HepG2 (cell line): ENCODE measurements around the gene TNIP1. TPM values are rescaled to one million over a fixed set of nuclear protein-coding genes. Genes with fewer than 3 reads are reported as not detected.

ENCODE experiments used
- DRAP1 ChIP-seq: IDR thresholded peaks from 2 replicates; pipeline ENCODE4 v1.6.1; 2016; ENCODE audit warnings: missing genetic modification reagents, missing compliant biosample characterization
- GATA4 ChIP-seq: sonication (generic); IDR thresholded peaks from 2 replicates; pipeline ENCODE4 v1.6.1; 2016; ENCODE audit warnings: antibody characterized with exemption, low read depth, borderline replicate concordance
- HOMEZ ChIP-seq: IDR thresholded peaks from 2 replicates; pipeline ENCODE4 v1.6.1; 2016; ENCODE audit warnings: low read depth
- NFE2L2 ChIP-seq: fragments of 150-350 bp; IDR thresholded peaks from 2 replicates; pipeline ENCODE4 v1.6.1; 2014; ENCODE audit warnings: low read length
- SKIL ChIP-seq: sonication (generic); formaldehyde crosslinking; IDR thresholded peaks from 2 replicates; pipeline ENCODE4 v1.8.0; 2022; ENCODE audit warnings: missing genetic modification reagents, mild to moderate bottlenecking, moderate library complexity, borderline replicate concordance
- SMAD1 ChIP-seq: sonication (generic); formaldehyde crosslinking; IDR thresholded peaks from 2 replicates; pipeline ENCODE4 v1.4.0; 2020; ENCODE audit warnings: missing genetic modification reagents, low read depth, mild to moderate bottlenecking, borderline replicate concordance
- TOE1 ChIP-seq: sonication (generic); formaldehyde crosslinking; IDR thresholded peaks from 2 replicates; pipeline ENCODE4 v1.4.0; 2020; ENCODE audit warnings: mild to moderate bottlenecking, missing genetic modification reagents
- TSC22D2 ChIP-seq: sonication (generic); formaldehyde crosslinking; IDR thresholded peaks from 2 replicates; pipeline ENCODE4 v1.5.1; 2020; ENCODE audit warnings: missing genetic modification reagents, mild to moderate bottlenecking, borderline replicate concordance
- ZBTB7B ChIP-seq: sonication (generic); formaldehyde crosslinking; IDR thresholded peaks from 2 replicates; pipeline ENCODE4 v1.4.0; 2020; ENCODE audit warnings: missing genetic modification reagents
- ZGPAT ChIP-seq: IDR thresholded peaks from 2 replicates; pipeline ENCODE4 v1.6.1; 2016; ENCODE audit warnings: mild to moderate bottlenecking
- ZNF282 ChIP-seq: fragments of 450-650 bp; IDR thresholded peaks from 2 replicates; pipeline ENCODE4 v1.6.1; 2018; ENCODE audit not compliant: partially characterized antibody
- ZNF484 ChIP-seq: sonication (generic); formaldehyde crosslinking; IDR thresholded peaks from 2 replicates; pipeline ENCODE4 v1.5.1; 2020; ENCODE audit warnings: mild to moderate bottlenecking, low read depth, missing genetic modification reagents, borderline replicate concordance
- polyA plus RNA-seq, 8 experiments: library from polyadenylated mRNA; depleted of rRNA in 3 of 8; stranded (reverse) in 7 of 8; unstranded in 1 of 8; fragments of >200 nt; fragmentation: Illumina TruSeq in 4 of 8; extraction: Trizol in 4 of 8; gene quantifications; 2 replicates each; pipeline versions ENCODE4 v1.2.1 to v1.2.3, GENCODE V29; 2011 to 2016; ENCODE audit warnings: low read depth in 4 of 8, missing spikeins in 1 of 8, mixed read lengths in 1 of 8; ENCODE audit not compliant: insufficient read depth in 1 of 8
- total RNA-seq, 5 experiments: library from RNA; depleted of rRNA; stranded (reverse); fragments of >200 nt; fragmentation: Illumina TruSeq; extraction: Trizol; gene quantifications; 2 replicates each; pipeline ENCODE4 v1.2.3, GENCODE V29; 2016; ENCODE audit warnings: low read depth in 1 of 5
- TF ChIP-seq, protein P1 (sequence below): sonication (generic); formaldehyde crosslinking; IDR thresholded peaks from 2 replicates; pipeline ENCODE4 v1.5.0; 2020; ENCODE audit warnings: missing genetic modification reagents
- TF ChIP-seq, protein P2 (sequence below): sonication (generic); formaldehyde crosslinking; IDR thresholded peaks from 2 replicates; pipeline ENCODE4 v1.4.0; 2020; ENCODE audit warnings: missing genetic modification reagents
- TF ChIP-seq, protein P3 (sequence below): IDR thresholded peaks from 2 replicates; pipeline ENCODE4 v1.4.0; 2020; ENCODE audit warnings: mild to moderate bottlenecking, missing genetic modification reagents

The TNIP1 gene
- total and polyA plus RNA-seq, 2 of the 13 experiments (the other 11 are each of a cell fraction or from before 2014, with no cell fraction given) = 26.2 to 45.9 TPM

DNA sequence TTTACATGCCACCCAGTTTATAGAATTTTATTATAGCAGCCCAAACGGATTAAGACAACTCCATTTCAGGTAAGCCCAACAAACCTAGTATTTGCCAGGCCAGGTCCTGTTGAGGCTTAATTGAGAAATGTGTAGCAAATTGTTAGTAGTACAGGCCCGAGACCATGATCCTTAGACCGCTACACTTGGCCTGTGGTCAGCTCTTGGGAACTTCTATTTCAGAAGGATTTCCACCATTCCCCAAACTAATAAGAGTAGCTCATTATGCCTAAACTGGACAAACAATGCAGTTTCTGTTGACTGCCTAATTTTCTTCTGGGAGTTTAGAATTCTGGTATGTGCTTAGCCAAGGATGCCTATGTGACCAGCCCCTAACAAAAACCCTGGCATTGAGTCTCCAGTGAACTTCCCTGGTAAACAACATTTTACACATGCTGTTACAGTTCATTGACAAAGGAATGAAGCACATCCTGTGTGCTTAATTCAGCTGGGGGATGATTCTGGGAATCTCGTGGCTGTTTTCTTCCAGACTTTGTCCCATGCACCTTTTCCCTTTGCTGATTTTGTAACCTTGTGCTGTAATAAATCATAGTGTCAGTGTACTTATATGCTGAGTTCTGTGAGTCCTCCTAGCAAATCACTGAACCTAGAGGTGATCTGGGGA is 66.0 kb downstream of the TNIP1 start (continued):
- TF ChIP-seq ZNF484 (CRISPR knock-in tag) (no peak), ZBTB7B (CRISPR knock-in tag) (no peak), TOE1 (CRISPR knock-in tag) (no peak), SKIL (CRISPR knock-in tag) (0 out of 2 replicates have a peak, but pooled peaks have one; percentile 49), GATA4 (peak; percentile 61; the same call in 1 of the 2 replicates), ZGPAT (CRISPR knock-in tag) (peak; percentile 45; the same call in 1 of the 2 replicates), ZNF282 (no peak), TSC22D2 (no peak), NFE2L2 (no peak), SMAD1 (no peak), HOMEZ (CRISPR knock-in tag) (peak; percentile 56; the same call in 1 of the 2 replicates), DRAP1 (CRISPR knock-in tag) (peak; percentile 20; the same call in 1 of the 2 replicates)
- TF ChIP-seq, protein P1, sequence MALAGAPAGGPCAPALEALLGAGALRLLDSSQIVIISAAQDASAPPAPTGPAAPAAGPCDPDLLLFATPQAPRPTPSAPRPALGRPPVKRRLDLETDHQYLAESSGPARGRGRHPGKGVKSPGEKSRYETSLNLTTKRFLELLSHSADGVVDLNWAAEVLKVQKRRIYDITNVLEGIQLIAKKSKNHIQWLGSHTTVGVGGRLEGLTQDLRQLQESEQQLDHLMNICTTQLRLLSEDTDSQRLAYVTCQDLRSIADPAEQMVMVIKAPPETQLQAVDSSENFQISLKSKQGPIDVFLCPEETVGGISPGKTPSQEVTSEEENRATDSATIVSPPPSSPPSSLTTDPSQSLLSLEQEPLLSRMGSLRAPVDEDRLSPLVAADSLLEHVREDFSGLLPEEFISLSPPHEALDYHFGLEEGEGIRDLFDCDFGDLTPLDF (CRISPR knock-in tag) = no peak
- TF ChIP-seq, protein P2, sequence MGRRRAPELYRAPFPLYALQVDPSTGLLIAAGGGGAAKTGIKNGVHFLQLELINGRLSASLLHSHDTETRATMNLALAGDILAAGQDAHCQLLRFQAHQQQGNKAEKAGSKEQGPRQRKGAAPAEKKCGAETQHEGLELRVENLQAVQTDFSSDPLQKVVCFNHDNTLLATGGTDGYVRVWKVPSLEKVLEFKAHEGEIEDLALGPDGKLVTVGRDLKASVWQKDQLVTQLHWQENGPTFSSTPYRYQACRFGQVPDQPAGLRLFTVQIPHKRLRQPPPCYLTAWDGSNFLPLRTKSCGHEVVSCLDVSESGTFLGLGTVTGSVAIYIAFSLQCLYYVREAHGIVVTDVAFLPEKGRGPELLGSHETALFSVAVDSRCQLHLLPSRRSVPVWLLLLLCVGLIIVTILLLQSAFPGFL = no peak
- TF ChIP-seq, protein P3, sequence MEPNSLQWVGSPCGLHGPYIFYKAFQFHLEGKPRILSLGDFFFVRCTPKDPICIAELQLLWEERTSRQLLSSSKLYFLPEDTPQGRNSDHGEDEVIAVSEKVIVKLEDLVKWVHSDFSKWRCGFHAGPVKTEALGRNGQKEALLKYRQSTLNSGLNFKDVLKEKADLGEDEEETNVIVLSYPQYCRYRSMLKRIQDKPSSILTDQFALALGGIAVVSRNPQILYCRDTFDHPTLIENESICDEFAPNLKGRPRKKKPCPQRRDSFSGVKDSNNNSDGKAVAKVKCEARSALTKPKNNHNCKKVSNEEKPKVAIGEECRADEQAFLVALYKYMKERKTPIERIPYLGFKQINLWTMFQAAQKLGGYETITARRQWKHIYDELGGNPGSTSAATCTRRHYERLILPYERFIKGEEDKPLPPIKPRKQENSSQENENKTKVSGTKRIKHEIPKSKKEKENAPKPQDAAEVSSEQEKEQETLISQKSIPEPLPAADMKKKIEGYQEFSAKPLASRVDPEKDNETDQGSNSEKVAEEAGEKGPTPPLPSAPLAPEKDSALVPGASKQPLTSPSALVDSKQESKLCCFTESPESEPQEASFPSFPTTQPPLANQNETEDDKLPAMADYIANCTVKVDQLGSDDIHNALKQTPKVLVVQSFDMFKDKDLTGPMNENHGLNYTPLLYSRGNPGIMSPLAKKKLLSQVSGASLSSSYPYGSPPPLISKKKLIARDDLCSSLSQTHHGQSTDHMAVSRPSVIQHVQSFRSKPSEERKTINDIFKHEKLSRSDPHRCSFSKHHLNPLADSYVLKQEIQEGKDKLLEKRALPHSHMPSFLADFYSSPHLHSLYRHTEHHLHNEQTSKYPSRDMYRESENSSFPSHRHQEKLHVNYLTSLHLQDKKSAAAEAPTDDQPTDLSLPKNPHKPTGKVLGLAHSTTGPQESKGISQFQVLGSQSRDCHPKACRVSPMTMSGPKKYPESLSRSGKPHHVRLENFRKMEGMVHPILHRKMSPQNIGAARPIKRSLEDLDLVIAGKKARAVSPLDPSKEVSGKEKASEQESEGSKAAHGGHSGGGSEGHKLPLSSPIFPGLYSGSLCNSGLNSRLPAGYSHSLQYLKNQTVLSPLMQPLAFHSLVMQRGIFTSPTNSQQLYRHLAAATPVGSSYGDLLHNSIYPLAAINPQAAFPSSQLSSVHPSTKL = peak; percentile 80
